ENCODE results near the gene UNK.
"Not testable (repeated sequence)": the region's sequence is repeated elsewhere in the genome, so short reads cannot be mapped to it uniquely, and the experiment has no call there.

The UNK gene

GRCh38 chr17:75869282-75870141 is 84.9 kb downstream of the UNK start:
- H3K4me1 ChIP-seq (ENCODE audit: insufficient read depth, low read length, severe bottlenecking): peaks cover 8% of the 10 kb centered on the region
- no peak overlapping the region for H3K27ac ChIP-seq (ENCODE audit: low read depth, low read length, poor library complexity, severe bottlenecking)
- H3K4me2 ChIP-seq (ENCODE audit: low read length): no peak overlapping the region
- no peak overlapping the region for H3K9ac ChIP-seq (ENCODE audit: low read length)
- H3K4me3 ChIP-seq (ENCODE audit: low read depth, low read length, poor library complexity, severe bottlenecking): no peak overlapping the region
- H3K27me3 ChIP-seq (ENCODE audit: insufficient read depth, low read length): no peaks in the 10 kb centered on the region
- no peaks in the 10 kb centered on the region for H3F3A ChIP-seq (ENCODE audit: insufficient read depth, low read length)
- H3K9me3 ChIP-seq (ENCODE audit: low read length): no peaks in the 10 kb centered on the region
- H3K9me2 ChIP-seq (ENCODE audit: low read depth, low read length): no peaks in the 10 kb centered on the region
- H3K36me3 ChIP-seq (ENCODE audit: insufficient read depth, low read length): no peaks in the 10 kb centered on the region
- TF ChIP-seq EZH2 (IDR thresholded peaks at IDR 0.05; ENCODE audit: borderline replicate concordance, low read length) (no peak), CTCF (IDR thresholded peaks at IDR 0.05; ENCODE audit: low read length) (no peak)
- H3K79me2 ChIP-seq (ENCODE audit: insufficient read depth, low read length): no peaks in the 10 kb centered on the region
- H4K20me1 ChIP-seq (ENCODE audit: insufficient read depth, low read length): no peaks in the 10 kb centered on the region
- H2AFZ ChIP-seq (ENCODE audit: low read length): no peak overlapping the region

GRCh38 chr17:75870228-75870627 is 85.6 kb downstream of the UNK start:
- not testable (repeated sequence) for H2AFZ ChIP-seq (ENCODE audit: low read length); H3K4me3 ChIP-seq (ENCODE audit: low read depth, low read length, poor library complexity, severe bottlenecking); H3K4me2 ChIP-seq (ENCODE audit: low read length)

GRCh38 chr17:75872434-75873351 is 88.1 kb downstream of the UNK start:
- H4K20me1 ChIP-seq (ENCODE audit: insufficient read depth, low read length): no peaks in the 10 kb centered on the region
- H3K4me1 ChIP-seq (ENCODE audit: insufficient read depth, low read length, severe bottlenecking): peaks cover 31% of the 10 kb centered on the region
- TF ChIP-seq CTCF (IDR thresholded peaks at IDR 0.05; ENCODE audit: low read length) (no peak), EZH2 (IDR thresholded peaks at IDR 0.05; ENCODE audit: borderline replicate concordance, low read length) (no peak)
- H3K9ac ChIP-seq (ENCODE audit: low read length): no peak overlapping the region
- H3K9me2 ChIP-seq (ENCODE audit: low read depth, low read length): no peaks in the 10 kb centered on the region
- H3K27ac ChIP-seq (ENCODE audit: low read depth, low read length, poor library complexity, severe bottlenecking): no peak overlapping the region
- H3K4me3 ChIP-seq (ENCODE audit: low read depth, low read length, poor library complexity, severe bottlenecking): no peak overlapping the region
- H3K4me2 ChIP-seq (ENCODE audit: low read length): no peak overlapping the region
- H3K27me3 ChIP-seq (ENCODE audit: insufficient read depth, low read length): no peaks in the 10 kb centered on the region
- no peaks in the 10 kb centered on the region for H3K79me2 ChIP-seq (ENCODE audit: insufficient read depth, low read length)
- no peaks in the 10 kb centered on the region for H3F3A ChIP-seq (ENCODE audit: insufficient read depth, low read length)
- no peaks in the 10 kb centered on the region for H3K36me3 ChIP-seq (ENCODE audit: insufficient read depth, low read length)
- no peak overlapping the region for H2AFZ ChIP-seq (ENCODE audit: low read length)
- no peaks in the 10 kb centered on the region for H3K9me3 ChIP-seq (ENCODE audit: low read length)

More at GRCh38 chr17:75870228-75870627, 85.6 kb downstream of the UNK start:
- H3K36me3 ChIP-seq (ENCODE audit: insufficient read depth, low read length); H3K9me3 ChIP-seq (ENCODE audit: low read length); H3K27ac ChIP-seq (ENCODE audit: low read depth, low read length, poor library complexity, severe bottlenecking); H4K20me1 ChIP-seq (ENCODE audit: insufficient read depth, low read length); H3K27me3 ChIP-seq (ENCODE audit: insufficient read depth, low read length); H3K9ac ChIP-seq (ENCODE audit: low read length); H3F3A ChIP-seq (ENCODE audit: insufficient read depth, low read length); H3K79me2 ChIP-seq (ENCODE audit: insufficient read depth, low read length); H3K4me1 ChIP-seq (ENCODE audit: insufficient read depth, low read length, severe bottlenecking); H3K9me2 ChIP-seq (ENCODE audit: low read depth, low read length): not testable (repeated sequence)

Measured in OCI-LY1 (cell line).